H1 (cell line): Measurements from ENCODE around the gene PREX1.

ENCODE experiments used
- CHD1 ChIP-seq: IDR thresholded peaks from 2 replicates; pipeline ENCODE4 v1.6.1; 2012; ENCODE audit warnings: low read depth, low read length, improper control_type of control experiment
- CTCF ChIP-seq, 3 experiments: IDR thresholded peaks; 1 replicate in 2 of 3; 2 replicates in 1 of 3; pipeline versions ENCODE4 v1.5.1 to v1.6.1; 2011; ENCODE audit warnings: low read length in 3 of 3, mild to moderate bottlenecking in 3 of 3, inconsistent platforms in 2 of 3, low read depth in 1 of 3, moderate library complexity in 1 of 3; ENCODE audit not compliant: insufficient read depth in 1 of 3; ENCODE audit errors: control extremely low read depth in 1 of 3
- POLR2A ChIP-seq, 2 experiments: IDR thresholded peaks; 1 replicate in 1 of 2; 2 replicates in 1 of 2; pipeline ENCODE4 v1.6.1; 2011; ENCODE audit warnings: low read depth in 2 of 2, low read length in 2 of 2, mild to moderate bottlenecking in 2 of 2; ENCODE audit errors: control extremely low read depth in 1 of 2

GRCh38 chr20:48831718-48832404 is 4.1 kb upstream of the PREX1 start:
- TF ChIP-seq POLR2A (IDR thresholded peaks at IDR 0.05; ENCODE audit: control extremely low read depth in 1 of 2, low read depth in 2 of 2, low read length in 2 of 2) (no peak), CTCF (IDR thresholded peaks at IDR 0.05; ENCODE audit: control extremely low read depth in 1 of 3, insufficient read depth in 1 of 3, low read depth in 1 of 3, low read length in 3 of 3) (no peak), CHD1 (no peak)
